SK-N-SH treated with all-trans-retinoic acid at 6 μM for 48 hours (cell line): ENCODE results near the gene ADAM17.

Experiments used
- ARNTL ChIP-seq: fragments of 450-650 bp; formaldehyde crosslinking; IDR thresholded peaks from 2 replicates; pipeline ENCODE4 v1.5.0; 2020; ENCODE audit warnings: low read depth, mild to moderate bottlenecking, moderate library complexity, borderline replicate concordance
- CSDC2 ChIP-seq: fragments of 250-450 bp; sonication (Bioruptor Pico); IDR thresholded peaks from 2 replicates; pipeline ENCODE4 v1.5.0; 2020; ENCODE audit warnings: mild to moderate bottlenecking, moderate library complexity
- CSRNP3 ChIP-seq: fragments of 250-450 bp; sonication (Bioruptor Pico); IDR thresholded peaks from 2 replicates; pipeline ENCODE4 v1.5.1; 2021; ENCODE audit warnings: mild to moderate bottlenecking, moderate library complexity
- GLIS3 ChIP-seq: fragments of 250-450 bp; sonication (Bioruptor Pico); IDR thresholded peaks from 2 replicates; pipeline ENCODE4 v1.5.0; 2020; ENCODE audit warnings: mild to moderate bottlenecking, moderate library complexity
- ISL1 ChIP-seq: fragments of 250-450 bp; sonication (Bioruptor Pico); IDR thresholded peaks from 2 replicates; pipeline ENCODE4 v2.1.2; 2022; ENCODE audit warnings: mild to moderate bottlenecking, moderate library complexity
- RARB ChIP-seq: fragments of 250-450 bp; sonication (Bioruptor Pico); IDR thresholded peaks from 2 replicates; pipeline ENCODE4 v1.8.0; 2021; ENCODE audit warnings: mild to moderate bottlenecking, moderate library complexity
- ZNF565 ChIP-seq: fragments of 450-650 bp; formaldehyde crosslinking; conservative IDR thresholded peaks from 2 replicates; pipeline ENCODE4 v1.5.0; 2020; ENCODE audit warnings: low read depth, mild to moderate bottlenecking, moderate library complexity
- ZNF70 ChIP-seq: fragments of 450-650 bp; formaldehyde crosslinking; IDR thresholded peaks from 2 replicates; pipeline ENCODE4 v1.5.0; 2020; ENCODE audit warnings: mild to moderate bottlenecking, moderate library complexity

GRCh38 chr2:9524291-9524690 lies 31.3 kb downstream of the ADAM17 start:
- no peak for TF ChIP-seq ARNTL (CRISPR knock-in tag)
- no peak for TF ChIP-seq RARB (CRISPR knock-in tag)
- no peak for TF ChIP-seq CSDC2 (CRISPR knock-in tag)
- no peak for TF ChIP-seq GLIS3 (CRISPR knock-in tag)
- no peak for TF ChIP-seq CSRNP3 (CRISPR knock-in tag)
- TF ChIP-seq ZNF565 (CRISPR knock-in tag), result no peak
- TF ChIP-seq ISL1 (CRISPR knock-in tag), result no peak
- TF ChIP-seq ZNF70 (CRISPR knock-in tag), result no peak
